Esophagus squamous epithelium (tissue), 5 donors: ENCODE results near the gene SCNN1B. TPM values are rescaled to one million over a fixed set of nuclear protein-coding genes. Genes with fewer than 3 reads are reported as not detected.
A peak's percentile ranks its signal among the peaks of the same experiment; 100 is the strongest.

Experiments used
- DNase-seq: peaks from one replicate; lab custom pipeline; 2025; lab: John Stamatoyannopoulos, UW
- H3K27ac ChIP-seq, 4 donors: fragments of 200-600 bp; sonication (generic); one replicate each; pipeline ENCODE4 v1.5.1; 2016 to 2019; ENCODE audit warnings: mild to moderate bottlenecking in 1 of 4
- H3K27me3 ChIP-seq, 4 donors: fragments of 200-600 bp; sonication (generic); 1 replicate in 3 of 4; 2 replicates in 1 of 4; pipeline versions ENCODE4 v1.5.1 to v1.6.0; 2017 to 2021; ENCODE audit warnings: antibody characterized with exemption in 1 of 4
- H3K36me3 ChIP-seq, 3 donors: fragments of 200-600 bp; sonication (generic); one replicate each; pipeline ENCODE4 v1.5.1; 2016 to 2019
- H3K4me1 ChIP-seq, 3 donors: fragments of 200-600 bp; sonication (generic); one replicate each; pipeline ENCODE4 v1.5.1; 2017 to 2019
- H3K4me3 ChIP-seq, 4 donors: fragments of 200-600 bp; sonication (generic); 1 replicate in 3 of 4; 2 replicates in 1 of 4; pipeline ENCODE4 v1.5.1; 2016 to 2019; ENCODE audit warnings: mild to moderate bottlenecking in 2 of 4, moderate library complexity in 1 of 4
- H3K9me3 ChIP-seq, 3 donors: fragments of 200-600 bp; sonication (generic); one replicate each; pipeline ENCODE4 v1.5.1; 2016 to 2019
- POLR2A ChIP-seq, 4 donors: fragments of 450-650 bp; IDR thresholded peaks; one replicate each; pipeline ENCODE4 v1.6.1; 2017; ENCODE audit warnings: antibody characterized with exemption in 4 of 4, mild to moderate bottlenecking in 4 of 4, moderate library complexity in 3 of 4
- WGBS, 2 donors: methylation state at CpG; one replicate each; pipeline ENCODE4 v1.1.5; 2018; 5-methylcytosine and 5-hydroxymethylcytosine counted together
- intact Hi-C: fragments of 100-400 bp; cut with DNase I; formaldehyde crosslinking; loops from one replicate; pipeline ENCODE4 v1.15.0; 2022
- total RNA-seq, 4 donors: library from RNA; depleted of rRNA; stranded (reverse); fragments of >200 nt; gene quantifications; one replicate each; pipeline ENCODE4 v1.1.0, GENCODE V29; 2016
- TF ChIP-seq, protein P1 (sequence below), 6 experiments: fragments of 450-650 bp in 4 of 6; fragments of 200-600 bp in 2 of 6; sonication (generic) in 2 of 6; IDR thresholded peaks; one replicate each; pipeline ENCODE4 v1.5.1; 2016 to 2019; ENCODE audit warnings: antibody characterized with exemption in 6 of 6, mild to moderate bottlenecking in 4 of 6, moderate library complexity in 4 of 6
- donor health status: DM: yes; HTN: yes; CAD: no.

The SCNN1B gene
- total RNA-seq, 4 donors from 2014 or later = 24.9 to 86.8 (median 36.2) TPM

DNA sequence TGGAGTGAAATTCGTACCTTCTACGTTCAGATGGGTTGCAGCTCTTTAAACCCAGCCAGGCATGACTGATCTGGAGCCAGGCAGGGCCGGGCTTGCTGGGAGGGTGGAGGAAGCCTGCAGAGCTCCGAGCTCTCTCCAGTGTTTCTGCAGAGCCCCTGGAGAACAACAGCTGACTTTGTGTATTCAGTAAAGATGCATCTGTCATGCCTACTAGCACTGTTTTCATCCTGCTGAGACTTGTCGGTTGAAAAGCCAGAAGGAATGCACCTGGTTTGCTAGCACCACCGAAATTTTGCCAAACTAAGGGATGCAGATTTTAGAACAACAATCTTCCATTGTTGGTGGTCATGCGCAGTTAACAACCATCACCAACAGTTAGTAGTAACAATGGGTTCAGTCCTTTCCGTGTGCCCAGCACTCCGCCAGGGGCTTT lies 22.4 kb upstream of the SCNN1B start:
- Histone ChIP-seq H3K4me1 (peaks cover 3 to 82% (median 24%) of the 10 kb centered on the region in 3 donors), H3K36me3 (no peaks in the 10 kb centered on the region), H3K27ac (peak overlapping the region; percentile 74 to 92 (median 84)), H3K9me3 (no peaks in the 10 kb centered on the region), H3K27me3 (peaks cover 0 to 13% (median 0%) of the 10 kb centered on the region in 4 donors), H3K4me3 (no peak overlapping the region)
- DNase-seq = no peak
- TF ChIP-seq, protein P1, sequence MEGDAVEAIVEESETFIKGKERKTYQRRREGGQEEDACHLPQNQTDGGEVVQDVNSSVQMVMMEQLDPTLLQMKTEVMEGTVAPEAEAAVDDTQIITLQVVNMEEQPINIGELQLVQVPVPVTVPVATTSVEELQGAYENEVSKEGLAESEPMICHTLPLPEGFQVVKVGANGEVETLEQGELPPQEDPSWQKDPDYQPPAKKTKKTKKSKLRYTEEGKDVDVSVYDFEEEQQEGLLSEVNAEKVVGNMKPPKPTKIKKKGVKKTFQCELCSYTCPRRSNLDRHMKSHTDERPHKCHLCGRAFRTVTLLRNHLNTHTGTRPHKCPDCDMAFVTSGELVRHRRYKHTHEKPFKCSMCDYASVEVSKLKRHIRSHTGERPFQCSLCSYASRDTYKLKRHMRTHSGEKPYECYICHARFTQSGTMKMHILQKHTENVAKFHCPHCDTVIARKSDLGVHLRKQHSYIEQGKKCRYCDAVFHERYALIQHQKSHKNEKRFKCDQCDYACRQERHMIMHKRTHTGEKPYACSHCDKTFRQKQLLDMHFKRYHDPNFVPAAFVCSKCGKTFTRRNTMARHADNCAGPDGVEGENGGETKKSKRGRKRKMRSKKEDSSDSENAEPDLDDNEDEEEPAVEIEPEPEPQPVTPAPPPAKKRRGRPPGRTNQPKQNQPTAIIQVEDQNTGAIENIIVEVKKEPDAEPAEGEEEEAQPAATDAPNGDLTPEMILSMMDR (IDR thresholded peaks at IDR 0.05) = no peak
- TF ChIP-seq POLR2A (IDR thresholded peaks at IDR 0.05) = no peak
- intact Hi-C loops = no loop called here
- WGBS, 2 donors = 8 to 15% methylated on average over 9 of the region's 9 CpGs

DNA sequence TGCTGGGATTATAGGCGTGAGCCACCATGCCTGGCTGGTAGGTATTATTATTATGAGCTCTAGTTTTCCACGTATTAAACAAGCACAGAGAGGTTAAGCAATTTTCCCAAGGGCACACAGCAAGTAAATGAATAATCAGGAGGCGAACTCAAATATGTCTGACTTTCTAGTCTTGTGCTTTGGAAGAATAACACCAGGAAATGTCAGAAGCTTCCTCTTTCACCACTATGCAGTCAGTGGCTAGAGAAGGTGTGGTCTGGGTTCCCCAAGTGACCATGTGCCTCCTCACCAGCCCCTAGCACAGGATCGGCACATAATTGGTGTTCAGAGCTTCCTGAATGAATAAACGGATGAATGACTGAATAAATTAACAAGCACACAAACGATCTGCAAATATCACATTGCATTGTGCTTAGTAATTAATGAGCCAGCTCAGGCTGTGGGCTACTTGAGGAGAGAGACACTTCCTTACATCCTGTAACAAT lies 21.6 kb upstream of the SCNN1B start:
- Histone ChIP-seq H3K27ac (peak overlapping the region; percentile 66 to 92 (median 84)), H3K4me3 (peak overlapping the region in 2 of 4 donors; percentile 2 to 11), H3K9me3 (no peaks in the 10 kb centered on the region), H3K36me3 (no peaks in the 10 kb centered on the region), H3K4me1 (peaks cover 3 to 90% (median 28%) of the 10 kb centered on the region in 3 donors), H3K27me3 (peaks cover 0 to 13% (median 0%) of the 10 kb centered on the region in 4 donors)
- intact Hi-C loops = no loop called here
- no peak for TF ChIP-seq POLR2A (IDR thresholded peaks at IDR 0.05)
- TF ChIP-seq, protein P1 (IDR thresholded peaks at IDR 0.05) = no peak
- 20 to 29% methylated on average over 5 of the region's 6 CpGs for WGBS, 2 donors
- no peak for DNase-seq

DNA sequence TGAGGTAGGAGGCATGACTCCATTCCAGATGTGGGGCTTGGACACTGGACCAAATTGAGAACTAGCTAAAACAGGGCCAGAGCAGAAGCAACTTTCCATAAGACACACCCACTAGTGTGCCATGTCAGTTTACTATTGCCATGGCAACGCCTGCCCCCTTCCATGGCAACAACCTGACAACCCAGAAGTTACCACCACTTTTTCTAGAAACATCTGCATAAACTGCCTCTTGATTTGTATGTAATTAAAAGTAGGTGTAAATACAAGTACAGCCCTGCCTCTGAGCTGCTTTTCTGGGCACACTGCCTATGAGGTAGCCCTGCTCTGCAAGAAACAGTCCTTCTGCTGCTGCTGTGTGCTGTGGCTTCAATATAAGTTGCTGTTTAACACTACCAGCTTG lies 19.5 kb upstream of the SCNN1B start:
- no peaks in the 10 kb centered on the region for H3K9me3 ChIP-seq
- TF ChIP-seq POLR2A (IDR thresholded peaks at IDR 0.05) = no peak
- TF ChIP-seq, protein P1 (IDR thresholded peaks at IDR 0.05) = no peak
- intact Hi-C loops = no loop called here
- DNase-seq = no peak
- H3K27me3 ChIP-seq = peaks cover 0 to 13% (median 0%) of the 10 kb centered on the region in 4 donors
- H3K27ac ChIP-seq = peak overlapping the region; percentile 54 to 92 (median 84)
- WGBS, 2 donors = 36 to 67% methylated on average over 1 of the region's 1 CpG
- H3K36me3 ChIP-seq = no peaks in the 10 kb centered on the region
- H3K4me3 ChIP-seq = no peak overlapping the region
- peaks cover 3 to 100% (median 32%) of the 10 kb centered on the region in 3 donors for H3K4me1 ChIP-seq

DNA sequence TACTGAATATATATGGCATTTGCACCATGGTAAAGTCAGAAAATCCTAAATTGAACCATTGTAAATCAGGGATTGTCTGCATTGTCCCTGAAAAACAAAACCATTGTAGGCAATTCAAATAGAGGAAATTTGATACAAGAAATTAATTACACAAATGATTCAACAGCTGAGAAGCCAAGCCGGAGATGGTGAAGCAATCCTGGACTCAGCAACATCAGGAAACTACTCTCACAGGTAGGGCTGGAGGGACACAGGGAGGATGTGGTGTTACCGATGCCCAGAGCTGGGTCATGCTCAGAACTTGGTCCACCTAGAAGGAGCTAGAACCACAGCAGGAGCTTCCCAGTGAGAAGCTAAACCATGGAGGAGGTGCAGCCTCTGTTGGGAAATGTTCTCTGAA lies 18.5 kb upstream of the SCNN1B start:
- no peak for DNase-seq
- H3K27ac ChIP-seq = peak overlapping the region; percentile 71 to 92 (median 84)
- 24 to 40% methylated on average over 1 to 2 of the region's 2 CpGs for WGBS, 2 donors
- no peak overlapping the region for H3K4me3 ChIP-seq
- intact Hi-C loops = no loop called here
- peaks cover 0 to 13% (median 0%) of the 10 kb centered on the region in 4 donors for H3K27me3 ChIP-seq
- peaks cover 6 to 98% (median 33%) of the 10 kb centered on the region in 3 donors for H3K4me1 ChIP-seq
- no peaks in the 10 kb centered on the region for H3K36me3 ChIP-seq
- H3K9me3 ChIP-seq = no peaks in the 10 kb centered on the region
- TF ChIP-seq, protein P1 (IDR thresholded peaks at IDR 0.05) = no peak
- TF ChIP-seq POLR2A (IDR thresholded peaks at IDR 0.05) = no peak

DNA sequence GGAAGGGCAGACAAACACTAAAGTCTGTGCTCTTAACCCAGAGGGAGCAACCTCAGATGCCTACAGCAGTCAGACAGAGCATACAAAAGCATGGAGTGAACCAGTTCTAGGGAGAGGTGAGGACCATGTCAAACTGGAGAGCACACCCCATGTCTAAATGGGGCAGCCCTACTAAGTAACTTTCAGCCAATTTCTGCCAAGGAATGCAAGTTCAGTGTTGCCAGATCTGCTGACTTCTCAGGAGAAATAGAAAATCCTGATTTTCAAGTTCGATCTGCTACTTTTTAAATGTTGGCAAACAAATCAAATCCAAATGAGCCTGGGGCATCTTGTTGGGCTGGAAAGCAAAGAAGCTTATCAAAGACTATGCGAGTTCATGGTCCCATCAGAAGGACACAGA lies 17.5 kb upstream of the SCNN1B start:
- H3K4me1 ChIP-seq = peaks cover 8 to 95% (median 36%) of the 10 kb centered on the region in 3 donors
- TF ChIP-seq POLR2A (IDR thresholded peaks at IDR 0.05) = no peak
- TF ChIP-seq, protein P1 (IDR thresholded peaks at IDR 0.05) = no peak
- 26 to 57% methylated on average over 2 of the region's 2 CpGs for WGBS, 2 donors
- no peaks in the 10 kb centered on the region for H3K36me3 ChIP-seq
- DNase-seq = no peak
- no peaks in the 10 kb centered on the region for H3K9me3 ChIP-seq
- H3K27ac ChIP-seq = peak overlapping the region; percentile 46 to 92 (median 84)
- H3K4me3 ChIP-seq = no peak overlapping the region
- peaks cover 0 to 13% (median 0%) of the 10 kb centered on the region in 4 donors for H3K27me3 ChIP-seq
- intact Hi-C loops = no loop called here
